Measurements from ENCODE around the gene PLCL2. TPM values are rescaled to one million over a fixed set of nuclear protein-coding genes. Genes with fewer than 3 reads are reported as not detected.

Gene PLCL2
- total RNA-seq, 3 donors from 2014 or later: 15.0 to 35.0 (median 18.8) TPM

DNA sequence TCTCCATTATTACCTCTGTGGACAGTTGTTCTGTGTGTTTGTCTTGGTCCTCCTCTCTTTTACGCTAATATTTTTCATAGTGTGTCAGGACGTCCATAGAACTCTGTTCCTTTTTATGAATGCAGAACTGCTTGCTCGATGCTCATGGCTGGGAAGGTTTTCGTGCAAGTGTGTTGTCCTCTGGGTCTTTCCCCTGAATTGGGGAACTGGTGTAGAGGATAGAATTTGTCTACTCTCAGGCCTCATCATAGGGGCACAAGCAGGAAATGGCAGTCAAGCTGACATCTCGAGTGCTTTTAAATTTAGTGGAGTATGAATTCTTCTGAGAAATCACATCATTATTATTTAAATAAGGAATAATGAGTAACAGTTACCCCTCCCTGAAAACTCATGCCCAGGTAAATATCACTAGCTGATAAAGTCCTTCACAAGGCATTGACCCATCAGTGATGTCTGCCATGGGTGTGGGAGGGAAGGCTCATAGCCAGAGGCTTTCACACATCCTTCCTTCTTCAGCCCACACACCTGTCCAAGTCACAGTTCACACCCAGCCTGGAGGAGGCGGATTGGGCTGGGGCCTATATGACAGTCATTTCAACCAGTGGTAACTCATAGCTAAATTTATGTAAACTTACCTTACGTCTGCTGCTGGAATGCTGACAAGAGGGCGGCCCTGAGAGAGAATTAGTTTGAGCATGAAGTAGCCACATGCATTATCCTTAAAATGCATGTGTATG lies 226.1 kb downstream of the PLCL2 start:
- ATAC-seq: no peak
- Histone ChIP-seq H3K9me3 (no peaks in the 10 kb centered on the region), H3K4me1 (ENCODE audit: low read depth) (no peaks in the 10 kb centered on the region), H3K36me3 (ENCODE audit: low read depth) (no peaks in the 10 kb centered on the region), H3K4me3 (no peak overlapping the region)
- DNase-seq: no peak
- TF ChIP-seq, protein P1, sequence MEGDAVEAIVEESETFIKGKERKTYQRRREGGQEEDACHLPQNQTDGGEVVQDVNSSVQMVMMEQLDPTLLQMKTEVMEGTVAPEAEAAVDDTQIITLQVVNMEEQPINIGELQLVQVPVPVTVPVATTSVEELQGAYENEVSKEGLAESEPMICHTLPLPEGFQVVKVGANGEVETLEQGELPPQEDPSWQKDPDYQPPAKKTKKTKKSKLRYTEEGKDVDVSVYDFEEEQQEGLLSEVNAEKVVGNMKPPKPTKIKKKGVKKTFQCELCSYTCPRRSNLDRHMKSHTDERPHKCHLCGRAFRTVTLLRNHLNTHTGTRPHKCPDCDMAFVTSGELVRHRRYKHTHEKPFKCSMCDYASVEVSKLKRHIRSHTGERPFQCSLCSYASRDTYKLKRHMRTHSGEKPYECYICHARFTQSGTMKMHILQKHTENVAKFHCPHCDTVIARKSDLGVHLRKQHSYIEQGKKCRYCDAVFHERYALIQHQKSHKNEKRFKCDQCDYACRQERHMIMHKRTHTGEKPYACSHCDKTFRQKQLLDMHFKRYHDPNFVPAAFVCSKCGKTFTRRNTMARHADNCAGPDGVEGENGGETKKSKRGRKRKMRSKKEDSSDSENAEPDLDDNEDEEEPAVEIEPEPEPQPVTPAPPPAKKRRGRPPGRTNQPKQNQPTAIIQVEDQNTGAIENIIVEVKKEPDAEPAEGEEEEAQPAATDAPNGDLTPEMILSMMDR (IDR thresholded peaks at IDR 0.05): no peak
- intact Hi-C loops (cut with DNase I, micrococcal nuclease): no loop called here

DNA sequence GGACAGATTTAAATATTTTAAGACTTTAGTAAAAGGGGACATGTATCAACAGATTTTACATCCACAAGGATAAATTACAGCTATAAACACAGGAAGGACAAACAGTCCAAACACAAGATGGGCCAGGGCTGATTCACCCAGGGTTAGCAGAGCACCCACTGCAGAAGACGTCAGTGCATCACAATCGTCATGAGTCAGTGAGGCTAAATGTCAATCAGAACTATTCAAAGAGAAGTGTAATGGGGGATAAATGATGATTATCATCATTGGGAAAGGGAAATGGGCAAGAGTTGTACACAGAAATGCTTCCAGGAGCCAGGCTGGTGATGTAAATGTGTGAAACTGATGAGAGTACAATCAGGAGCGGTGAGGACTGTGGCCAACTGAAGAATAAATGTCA lies 226.8 kb downstream of the PLCL2 start:
- no peaks in the 10 kb centered on the region for H3K9me3 ChIP-seq
- DNase-seq (no peak), ATAC-seq (peak; percentile 38)
- TF ChIP-seq, protein P1 (IDR thresholded peaks at IDR 0.05): no peak
- intact Hi-C loops (cut with DNase I, micrococcal nuclease): no loop called here
- H3K4me1 ChIP-seq (ENCODE audit: low read depth): no peaks in the 10 kb centered on the region
- no peaks in the 10 kb centered on the region for H3K36me3 ChIP-seq (ENCODE audit: low read depth)
- no peak overlapping the region for H3K4me3 ChIP-seq

DNA sequence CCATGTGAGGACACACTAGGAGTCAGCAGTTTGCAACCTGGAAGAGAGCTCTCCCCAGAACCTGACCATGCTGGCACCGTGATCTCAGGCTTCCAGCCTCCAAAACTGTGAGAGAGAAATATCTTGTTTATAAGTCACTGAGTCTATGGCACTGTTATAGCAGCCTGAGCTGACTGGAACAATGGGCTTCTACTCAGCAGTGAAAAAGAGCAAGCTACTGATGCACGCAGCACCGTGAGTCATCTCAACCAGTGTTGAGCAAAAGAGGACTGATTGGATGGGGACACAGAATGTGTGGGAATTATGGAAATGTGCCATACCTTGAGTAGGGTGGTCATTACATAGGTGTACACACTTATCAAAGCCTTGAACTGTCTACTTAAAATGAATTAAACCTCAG lies 230.4 kb downstream of the PLCL2 start:
- intact Hi-C loops (cut with DNase I, micrococcal nuclease): no loop called here
- H3K4me3 ChIP-seq: no peak overlapping the region
- no peaks in the 10 kb centered on the region for H3K36me3 ChIP-seq (ENCODE audit: low read depth)
- no peaks in the 10 kb centered on the region for H3K4me1 ChIP-seq (ENCODE audit: low read depth)
- no peak for DNase-seq
- TF ChIP-seq, protein P1 (IDR thresholded peaks at IDR 0.05): no peak
- ATAC-seq: no peak
- no peaks in the 10 kb centered on the region for H3K9me3 ChIP-seq

DNA sequence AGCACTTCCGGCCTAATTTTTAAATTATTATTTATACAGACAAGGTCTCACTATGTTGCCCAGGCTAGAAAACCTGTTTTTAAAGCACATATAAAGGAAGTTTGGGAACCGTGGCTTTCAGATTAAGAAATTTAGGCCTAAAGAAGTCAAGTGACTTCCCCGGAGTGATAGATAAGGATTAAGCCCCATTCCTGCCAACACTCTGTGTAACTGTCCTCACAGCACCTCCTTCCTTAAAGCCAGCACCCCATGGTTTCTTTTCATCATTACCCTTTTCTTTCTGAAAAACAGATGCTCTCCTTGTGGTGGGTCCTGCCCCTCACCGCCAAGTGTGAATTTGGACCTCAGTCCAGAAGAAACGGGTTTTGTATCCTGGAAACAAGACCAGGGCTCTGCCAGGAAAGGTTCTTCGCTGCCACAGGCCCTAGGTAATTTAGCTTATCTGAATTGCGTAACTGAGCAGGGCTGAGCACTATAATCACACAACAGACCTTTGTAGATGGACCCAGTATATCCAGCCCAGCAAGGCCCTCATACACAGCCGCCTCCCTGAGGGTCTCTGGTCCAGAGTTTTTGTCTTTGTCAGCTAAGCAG lies 231.3 kb downstream of the PLCL2 start:
- Histone ChIP-seq H3K36me3 (ENCODE audit: low read depth) (no peaks in the 10 kb centered on the region), H3K4me3 (no peak overlapping the region), H3K9me3 (no peaks in the 10 kb centered on the region), H3K4me1 (ENCODE audit: low read depth) (no peaks in the 10 kb centered on the region)
- intact Hi-C loops (cut with DNase I, micrococcal nuclease): no loop called here
- TF ChIP-seq, protein P1 (IDR thresholded peaks at IDR 0.05): no peak
- ATAC-seq (no peak), DNase-seq (no peak)

DNA sequence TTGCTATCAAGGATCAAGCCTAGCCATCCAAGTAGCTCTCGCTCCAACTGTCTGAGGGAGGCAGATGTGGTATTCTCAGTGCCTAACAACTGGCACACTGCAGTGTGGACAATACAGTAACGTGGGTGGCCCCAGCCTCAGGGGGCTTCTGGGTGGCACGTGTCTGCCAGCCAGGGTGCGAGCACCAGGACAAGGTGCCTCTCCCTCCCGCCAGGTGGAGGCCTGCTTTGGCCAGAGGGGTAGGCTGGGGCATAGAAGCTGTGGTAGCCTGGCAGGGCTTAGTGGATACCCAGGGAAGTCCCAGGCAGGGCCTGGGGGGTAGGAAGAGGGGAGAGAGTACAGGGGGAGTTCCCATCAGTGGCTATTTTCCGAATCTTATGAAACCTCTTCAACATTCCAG lies 234.0 kb downstream of the PLCL2 start:
- H3K4me3 ChIP-seq: no peak overlapping the region
- no peaks in the 10 kb centered on the region for H3K36me3 ChIP-seq (ENCODE audit: low read depth)
- H3K4me1 ChIP-seq (ENCODE audit: low read depth): no peaks in the 10 kb centered on the region
- intact Hi-C loops (cut with DNase I, micrococcal nuclease): no loop called here
- no peak for ATAC-seq
- DNase-seq: no peak
- TF ChIP-seq, protein P1 (IDR thresholded peaks at IDR 0.05): no peak
- no peaks in the 10 kb centered on the region for H3K9me3 ChIP-seq

All from mucosa of descending colon (tissue), 3 donors.